ENCODE measurements around the gene AKAIN1.

Gene AKAIN1

GRCh38 chr18:5197032-5197434, at the start of gene AKAIN1:
TSS of gene AKAIN1 (minus strand) at chr18:5197257. CDS start at chr18:5197053, 204 bp downstream.
- DNase-seq (ENCODE audit: low spot score) = peak; percentile 67

GRCh38 chr18:5244941-5245340, 47.9 kb upstream of the AKAIN1 start:
- DNase-seq (ENCODE audit: low spot score) = no peak

GRCh38 chr18:5239447-5239846, 42.4 kb upstream of the AKAIN1 start:
- no peak for DNase-seq (ENCODE audit: low spot score)

GRCh38 chr18:5238371-5238976, 41.4 kb upstream of the AKAIN1 start:
- DNase-seq (ENCODE audit: low spot score) = peak; percentile 81

GRCh38 chr18:5237723-5238370, 40.8 kb upstream of the AKAIN1 start:
- peak; percentile 97 for DNase-seq (ENCODE audit: low spot score)

GRCh38 chr18:5237083-5237722, 40.1 kb upstream of the AKAIN1 start:
- peak; percentile 72 for DNase-seq (ENCODE audit: low spot score)

GRCh38 chr18:5214583-5215351, 17.7 kb upstream of the AKAIN1 start:
- DNase-seq (ENCODE audit: low spot score) = no peak

GRCh38 chr18:5207471-5208150, 10.6 kb upstream of the AKAIN1 start:
- DNase-seq (ENCODE audit: low spot score) = no peak

GRCh38 chr18:5198311-5198710, 1.3 kb upstream of the AKAIN1 start:
- peak; percentile 51 for DNase-seq (ENCODE audit: low spot score)

GRCh38 chr18:5197461-5197860, 404 bp upstream of the AKAIN1 start:
- no peak for DNase-seq (ENCODE audit: low spot score)

GRCh38 chr18:5196253-5197031, 615 bp downstream of the AKAIN1 start:
- DNase-seq (ENCODE audit: low spot score) = peak; percentile 72

- DNase-seq (ENCODE audit: low spot score) = no peak
Measured at GRCh38 chr18:5195656-5196055, 1.4 kb downstream of the AKAIN1 start.

GRCh38 chr18:5180254-5180653, 16.8 kb downstream of the AKAIN1 start:
- DNase-seq (ENCODE audit: low spot score) = no peak

GRCh38 chr18:5178519-5178918, 18.5 kb downstream of the AKAIN1 start:
- DNase-seq (ENCODE audit: low spot score) = no peak

GRCh38 chr18:5175378-5175777, 21.7 kb downstream of the AKAIN1 start:
- DNase-seq (ENCODE audit: low spot score) = no peak

- no peak for DNase-seq (ENCODE audit: low spot score)
Measured at GRCh38 chr18:5173646-5174045, 23.4 kb downstream of the AKAIN1 start.

- no peak for DNase-seq (ENCODE audit: low spot score)
Measured at GRCh38 chr18:5173236-5173635, 23.8 kb downstream of the AKAIN1 start.

- DNase-seq (ENCODE audit: low spot score) = no peak
Measured at GRCh38 chr18:5167831-5168230, 29.2 kb downstream of the AKAIN1 start.

- DNase-seq (ENCODE audit: low spot score) = no peak
Measured at GRCh38 chr18:5166606-5167280, 30.3 kb downstream of the AKAIN1 start.

GRCh38 chr18:5164903-5165302, 32.2 kb downstream of the AKAIN1 start:
- DNase-seq (ENCODE audit: low spot score) = no peak

GRCh38 chr18:5162111-5162510, 34.9 kb downstream of the AKAIN1 start:
- no peak for DNase-seq (ENCODE audit: low spot score)
